ENCODE measurements around the gene BZW2.

The BZW2 gene

GRCh38 chr7:16724344-16724743, 78.4 kb downstream of the BZW2 start:
- H3K36me3 ChIP-seq (ENCODE audit: control insufficient read depth, insufficient read depth, low read length): no peaks in the 10 kb centered on the region
- no peak overlapping the region for H3K4me3 ChIP-seq (ENCODE audit: low read depth, low read length)
- no peak overlapping the region for H3K27ac ChIP-seq
- TF ChIP-seq CTCF (IDR thresholded peaks at IDR 0.05): no peak
- no peaks in the 10 kb centered on the region for H3K9me3 ChIP-seq (ENCODE audit: control insufficient read depth, low read length)
- no peak overlapping the region for H3K9ac ChIP-seq
- no peaks in the 10 kb centered on the region for H3K4me1 ChIP-seq
- H3K27me3 ChIP-seq (ENCODE audit: control insufficient read depth, insufficient read depth, low read length): no peaks in the 10 kb centered on the region
- H3K4me2 ChIP-seq (ENCODE audit: low read length): no peak overlapping the region
- H2AFZ ChIP-seq: no peak overlapping the region
- no peaks in the 10 kb centered on the region for H3K79me2 ChIP-seq

GRCh38 chr7:16726189-16726588, 80.2 kb downstream of the BZW2 start:
- no peaks in the 10 kb centered on the region for H3K9me3 ChIP-seq (ENCODE audit: control insufficient read depth, low read length)
- no peak for TF ChIP-seq CTCF (IDR thresholded peaks at IDR 0.05)

GRCh38 chr7:16727736-16728135, 81.8 kb downstream of the BZW2 start:
- no peaks in the 10 kb centered on the region for H3K9me3 ChIP-seq (ENCODE audit: control insufficient read depth, low read length)
- H3K4me3 ChIP-seq (ENCODE audit: low read depth, low read length): no peak overlapping the region
- no peaks in the 10 kb centered on the region for H3K36me3 ChIP-seq (ENCODE audit: control insufficient read depth, insufficient read depth, low read length)
- H3K79me2 ChIP-seq: no peaks in the 10 kb centered on the region
- no peak overlapping the region for H3K27ac ChIP-seq
- no peak overlapping the region for H3K9ac ChIP-seq
- no peaks in the 10 kb centered on the region for H3K27me3 ChIP-seq (ENCODE audit: control insufficient read depth, insufficient read depth, low read length)
- H2AFZ ChIP-seq: no peak overlapping the region
- no peak for TF ChIP-seq CTCF (IDR thresholded peaks at IDR 0.05)
- H3K4me1 ChIP-seq: no peaks in the 10 kb centered on the region
- no peak overlapping the region for H3K4me2 ChIP-seq (ENCODE audit: low read length)

More at GRCh38 chr7:16726189-16726588, 80.2 kb downstream of the BZW2 start:
- no peaks in the 10 kb centered on the region for H3K27me3 ChIP-seq (ENCODE audit: control insufficient read depth, insufficient read depth, low read length)
- H2AFZ ChIP-seq: no peak overlapping the region
- no peak overlapping the region for H3K27ac ChIP-seq
- no peak overlapping the region for H3K4me3 ChIP-seq (ENCODE audit: low read depth, low read length)
- no peaks in the 10 kb centered on the region for H3K36me3 ChIP-seq (ENCODE audit: control insufficient read depth, insufficient read depth, low read length)
- no peak overlapping the region for H3K4me2 ChIP-seq (ENCODE audit: low read length)
- H3K79me2 ChIP-seq: no peaks in the 10 kb centered on the region
- no peak overlapping the region for H3K9ac ChIP-seq
- no peaks in the 10 kb centered on the region for H3K4me1 ChIP-seq

GRCh38 chr7:16728811-16729210, 82.8 kb downstream of the BZW2 start:
- no peak for TF ChIP-seq CTCF (IDR thresholded peaks at IDR 0.05)
- peaks cover under 1% of the 10 kb centered on the region for H3K4me1 ChIP-seq
- H3K4me3 ChIP-seq (ENCODE audit: low read depth, low read length): no peak overlapping the region
- no peaks in the 10 kb centered on the region for H3K36me3 ChIP-seq (ENCODE audit: control insufficient read depth, insufficient read depth, low read length)
- H3K27ac ChIP-seq: no peak overlapping the region
- H3K79me2 ChIP-seq: no peaks in the 10 kb centered on the region
- H3K9ac ChIP-seq: no peak overlapping the region
- no peaks in the 10 kb centered on the region for H3K9me3 ChIP-seq (ENCODE audit: control insufficient read depth, low read length)
- H2AFZ ChIP-seq: no peak overlapping the region
- H3K27me3 ChIP-seq (ENCODE audit: control insufficient read depth, insufficient read depth, low read length): no peaks in the 10 kb centered on the region
- H3K4me2 ChIP-seq (ENCODE audit: low read length): no peak overlapping the region

GRCh38 chr7:16729541-16729940, 83.6 kb downstream of the BZW2 start:
- no peak overlapping the region for H3K9ac ChIP-seq
- H3K79me2 ChIP-seq: no peaks in the 10 kb centered on the region
- H3K27ac ChIP-seq: no peak overlapping the region
- peaks cover 6% of the 10 kb centered on the region for H3K4me1 ChIP-seq
- H3K27me3 ChIP-seq (ENCODE audit: control insufficient read depth, insufficient read depth, low read length): no peaks in the 10 kb centered on the region
- H3K4me2 ChIP-seq (ENCODE audit: low read length): no peak overlapping the region
- no peak overlapping the region for H3K4me3 ChIP-seq (ENCODE audit: low read depth, low read length)
- no peak overlapping the region for H2AFZ ChIP-seq
- no peaks in the 10 kb centered on the region for H3K9me3 ChIP-seq (ENCODE audit: control insufficient read depth, low read length)
- TF ChIP-seq CTCF (IDR thresholded peaks at IDR 0.05): no peak
- no peaks in the 10 kb centered on the region for H3K36me3 ChIP-seq (ENCODE audit: control insufficient read depth, insufficient read depth, low read length)

All from parathyroid adenoma (tissue), 2 donors.